HK-2 (cell line): Measurements from ENCODE around the gene VWA3A.
"Not testable (repeated sequence)": the region's sequence is repeated elsewhere in the genome, so short reads cannot be mapped to it uniquely, and the experiment has no call there.

ENCODE experiments used
- DNase-seq: peaks from one replicate; pipeline ENCODE4 v3.0.0-alpha.2; 2018; ENCODE audit not compliant: unreplicated experiment

Gene VWA3A

GRCh38 chr16:22086440-22086839 lies 5.9 kb upstream of the VWA3A start:
- no peak for DNase-seq

- DNase-seq, result no peak
Measured at GRCh38 chr16:22088642-22089041, 3.7 kb upstream of the VWA3A start.

GRCh38 chr16:22089910-22090309 lies 2.4 kb upstream of the VWA3A start:
- no peak for DNase-seq

- DNase-seq, result no peak
Measured at GRCh38 chr16:22091721-22092120, 620 bp upstream of the VWA3A start.

GRCh38 chr16:22093331-22093730 lies 990 bp downstream of the VWA3A start:
- no peak for DNase-seq

GRCh38 chr16:22093996-22094395 lies 1.7 kb downstream of the VWA3A start:
- no peak for DNase-seq

GRCh38 chr16:22098405-22099255 lies 6.3 kb downstream of the VWA3A start:
- DNase-seq, result no peak

- no peak for DNase-seq
Measured at GRCh38 chr16:22099256-22099975, 7.1 kb downstream of the VWA3A start.

- no peak for DNase-seq
Measured at GRCh38 chr16:22103441-22103840, 11.1 kb downstream of the VWA3A start.

GRCh38 chr16:22109258-22109898 lies 17.0 kb downstream of the VWA3A start:
- DNase-seq, result no peak

GRCh38 chr16:22111629-22112028 lies 19.3 kb downstream of the VWA3A start:
- not testable (repeated sequence) for DNase-seq

GRCh38 chr16:22116095-22116700 lies 23.9 kb downstream of the VWA3A start:
- no peak for DNase-seq

GRCh38 chr16:22117609-22118008 lies 25.3 kb downstream of the VWA3A start:
- DNase-seq, result no peak

- DNase-seq, result no peak
Measured at GRCh38 chr16:22120440-22120839, 28.1 kb downstream of the VWA3A start.

GRCh38 chr16:22122239-22122638 lies 29.9 kb downstream of the VWA3A start:
- no peak for DNase-seq

- no peak for DNase-seq
Measured at GRCh38 chr16:22123146-22123545, 30.8 kb downstream of the VWA3A start.

GRCh38 chr16:22123759-22124490 lies 31.6 kb downstream of the VWA3A start:
- no peak for DNase-seq

- DNase-seq, result no peak
Measured at GRCh38 chr16:22124583-22125284, 32.4 kb downstream of the VWA3A start.

GRCh38 chr16:22126037-22126558 lies 33.8 kb downstream of the VWA3A start:
- no peak for DNase-seq

- not testable (repeated sequence) for DNase-seq
Measured at GRCh38 chr16:22128537-22128936, 36.2 kb downstream of the VWA3A start.

- no peak for DNase-seq
Measured at GRCh38 chr16:22130528-22130927, 38.2 kb downstream of the VWA3A start.
